Neutrophil (primary cell): ENCODE data around the gene NTN1.

Source experiments
- H3K27ac ChIP-seq: fragments of 200-600 bp; sonication (generic); 2 replicates; pipeline ENCODE4 v1.5.1; 2016; ENCODE audit warnings: mild to moderate bottlenecking, moderate library complexity
- H3K27me3 ChIP-seq: fragments of 200-600 bp; sonication (generic); 2 replicates; pipeline ENCODE4 v1.6.0; 2016; ENCODE audit warnings: mild to moderate bottlenecking
- H3K36me3 ChIP-seq: fragments of 200-600 bp; sonication (generic); 2 replicates; pipeline ENCODE4 v1.5.1; 2017
- H3K4me1 ChIP-seq, 2 experiments: fragments of 200-600 bp in 1 of 2; sonication (generic) in 1 of 2; 1 replicate in 1 of 2; 2 replicates in 1 of 2; pipeline versions ENCODE4 v1.5.1 to v1.6.1; 2013 to 2016; ENCODE audit warnings: low read depth in 1 of 2, low read length in 1 of 2, mild to moderate bottlenecking in 1 of 2, moderate library complexity in 1 of 2; ENCODE audit not compliant: control insufficient read depth in 1 of 2, insufficient read depth in 1 of 2
- H3K4me3 ChIP-seq, 2 experiments: fragments of 200-600 bp in 1 of 2; sonication (generic) in 1 of 2; 1 replicate in 1 of 2; 2 replicates in 1 of 2; pipeline ENCODE4 v1.5.1; 2013 to 2016; ENCODE audit warnings: low read depth in 1 of 2, low read length in 1 of 2, mild to moderate bottlenecking in 1 of 2, moderate library complexity in 1 of 2
- H3K9me3 ChIP-seq: fragments of 200-600 bp; sonication (generic); 2 replicates; pipeline ENCODE4 v1.5.1; 2016
- CTCF ChIP-seq: fragments of 200-600 bp; sonication (generic); IDR thresholded peaks from 2 replicates; pipeline ENCODE4 v1.5.1; 2016; ENCODE audit warnings: antibody characterized with exemption

Gene NTN1

GRCh38 chr17:9026741-9027140 is 5.4 kb downstream of the NTN1 start:
- Histone ChIP-seq H3K9me3 (no peaks in the 10 kb centered on the region), H3K4me1 (peaks cover 11 to 16% of the 10 kb centered on the region in 2 experiments), H3K27ac (no peak overlapping the region), H3K4me3 (no peak overlapping the region), H3K36me3 (no peaks in the 10 kb centered on the region), H3K27me3 (peaks cover 92% of the 10 kb centered on the region)
- TF ChIP-seq CTCF: no peak

GRCh38 chr17:9028202-9028987 is 7.1 kb downstream of the NTN1 start:
- no peak overlapping the region for H3K27ac ChIP-seq
- H3K9me3 ChIP-seq: no peaks in the 10 kb centered on the region
- peaks cover 80% of the 10 kb centered on the region for H3K27me3 ChIP-seq
- H3K4me1 ChIP-seq: no peaks in the 10 kb centered on the region
- TF ChIP-seq CTCF: no peak
- no peak overlapping the region for H3K4me3 ChIP-seq
- no peaks in the 10 kb centered on the region for H3K36me3 ChIP-seq

- peaks cover 74% of the 10 kb centered on the region for H3K27me3 ChIP-seq
- no peak for TF ChIP-seq CTCF
These were observed 7.8 kb downstream of the NTN1 start for GRCh38 chr17:9028988-9029570.

GRCh38 chr17:9032151-9032550 is 10.8 kb downstream of the NTN1 start:
- Histone ChIP-seq H3K27me3 (peaks cover 43% of the 10 kb centered on the region), H3K9me3 (no peaks in the 10 kb centered on the region), H3K4me1 (no peaks in the 10 kb centered on the region), H3K36me3 (no peaks in the 10 kb centered on the region), H3K4me3 (no peak overlapping the region), H3K27ac (no peak overlapping the region)
- TF ChIP-seq CTCF: no peak

More at GRCh38 chr17:9028988-9029570, 7.8 kb downstream of the NTN1 start:
- no peaks in the 10 kb centered on the region for H3K36me3 ChIP-seq
- H3K4me3 ChIP-seq: no peak overlapping the region
- no peaks in the 10 kb centered on the region for H3K9me3 ChIP-seq
- H3K4me1 ChIP-seq: no peaks in the 10 kb centered on the region
- H3K27ac ChIP-seq: no peak overlapping the region

GRCh38 chr17:9032583-9032982 is 11.3 kb downstream of the NTN1 start:
- H3K4me3 ChIP-seq: no peak overlapping the region
- H3K27ac ChIP-seq: no peak overlapping the region
- H3K27me3 ChIP-seq: peaks cover 40% of the 10 kb centered on the region
- no peaks in the 10 kb centered on the region for H3K36me3 ChIP-seq
- no peaks in the 10 kb centered on the region for H3K9me3 ChIP-seq
- no peak for TF ChIP-seq CTCF
- H3K4me1 ChIP-seq: no peaks in the 10 kb centered on the region
